Parathyroid adenoma (tissue), 2 donors: ENCODE measurements around the gene AKR1B1.

Source experiments
- H2AFZ ChIP-seq: fragments of 300-600 bp; sonication (generic); one replicate; pipeline ENCODE4 v1.7.0; 2017; ENCODE audit warnings: antibody characterized with exemption, mild to moderate bottlenecking
- H3K27ac ChIP-seq: fragments of 300-600 bp; sonication (generic); one replicate; pipeline ENCODE4 v1.7.0; 2017
- H3K27me3 ChIP-seq: fragments of 300-600 bp; sonication (generic); one replicate; pipeline ENCODE4 v1.7.0; 2017; ENCODE audit warnings: low read length; ENCODE audit not compliant: control insufficient read depth, insufficient read depth
- H3K36me3 ChIP-seq: fragments of 300-600 bp; sonication (generic); one replicate; pipeline ENCODE4 v1.7.0; 2017; ENCODE audit warnings: low read length; ENCODE audit not compliant: control insufficient read depth, insufficient read depth
- H3K4me1 ChIP-seq: fragments of 300-600 bp; sonication (generic); one replicate; pipeline ENCODE4 v1.7.0; 2017; ENCODE audit warnings: control low read depth
- H3K4me2 ChIP-seq: fragments of 300-600 bp; sonication (generic); one replicate; pipeline ENCODE4 v1.7.0; 2017; ENCODE audit warnings: low read length
- H3K4me3 ChIP-seq: fragments of 300-600 bp; sonication (generic); one replicate; pipeline ENCODE4 v1.7.0; 2017; ENCODE audit warnings: low read depth, low read length
- H3K79me2 ChIP-seq: fragments of 300-600 bp; sonication (generic); one replicate; pipeline ENCODE4 v1.7.0; 2017; ENCODE audit warnings: control low read depth
- H3K9ac ChIP-seq: fragments of 300-600 bp; sonication (generic); one replicate; pipeline ENCODE4 v1.7.0; 2017; ENCODE audit warnings: mild to moderate bottlenecking
- H3K9me3 ChIP-seq: fragments of 300-600 bp; sonication (generic); one replicate; pipeline ENCODE4 v1.7.0; 2017; ENCODE audit warnings: low read length; ENCODE audit not compliant: control insufficient read depth
- CTCF ChIP-seq: fragments of 300-600 bp; sonication (generic); IDR thresholded peaks from one replicate; pipeline ENCODE4 v1.7.0; 2017; ENCODE audit warnings: antibody characterized with exemption, mild to moderate bottlenecking
- donor health status: primary hyperparathyroidism.

Gene AKR1B1

GRCh38 chr7:134454277-134454676, 4.6 kb downstream of the AKR1B1 start:
- TF ChIP-seq CTCF, result no peak
- H3K4me3 ChIP-seq, result no peak overlapping the region
- H3K79me2 ChIP-seq, result peaks cover 7% of the 10 kb centered on the region
- H3K4me2 ChIP-seq, result no peak overlapping the region
- H3K27me3 ChIP-seq, result no peaks in the 10 kb centered on the region
- no peaks in the 10 kb centered on the region for H3K9me3 ChIP-seq
- H2AFZ ChIP-seq, result no peak overlapping the region
- no peaks in the 10 kb centered on the region for H3K36me3 ChIP-seq
- H3K9ac ChIP-seq, result no peak overlapping the region
- no peak overlapping the region for H3K27ac ChIP-seq
- peaks cover 5% of the 10 kb centered on the region for H3K4me1 ChIP-seq

- H3K36me3 ChIP-seq, result no peaks in the 10 kb centered on the region
- no peak overlapping the region for H3K9ac ChIP-seq
- no peak overlapping the region for H3K4me3 ChIP-seq
- no peaks in the 10 kb centered on the region for H3K9me3 ChIP-seq
- H2AFZ ChIP-seq, result no peak overlapping the region
- peaks cover 7% of the 10 kb centered on the region for H3K79me2 ChIP-seq
- no peak for TF ChIP-seq CTCF
- H3K27me3 ChIP-seq, result no peaks in the 10 kb centered on the region
- peaks cover 3% of the 10 kb centered on the region for H3K4me1 ChIP-seq
- H3K4me2 ChIP-seq, result no peak overlapping the region
- H3K27ac ChIP-seq, result no peak overlapping the region
These were observed 5.4 kb downstream of the AKR1B1 start for GRCh38 chr7:134453518-134453917.

- H3K9ac ChIP-seq, result no peak overlapping the region
- H2AFZ ChIP-seq, result no peak overlapping the region
- peaks cover 7% of the 10 kb centered on the region for H3K79me2 ChIP-seq
- H3K4me1 ChIP-seq, result peaks cover 3% of the 10 kb centered on the region
- TF ChIP-seq CTCF, result no peak
- no peaks in the 10 kb centered on the region for H3K36me3 ChIP-seq
- no peak overlapping the region for H3K27ac ChIP-seq
- H3K4me3 ChIP-seq, result no peak overlapping the region
- no peaks in the 10 kb centered on the region for H3K27me3 ChIP-seq
- H3K4me2 ChIP-seq, result no peak overlapping the region
- H3K9me3 ChIP-seq, result no peaks in the 10 kb centered on the region
These were observed 5.9 kb downstream of the AKR1B1 start for GRCh38 chr7:134452991-134453473.

- Histone ChIP-seq H3K27me3 (no peaks in the 10 kb centered on the region), H3K79me2 (peaks cover 4% of the 10 kb centered on the region), H3K4me2 (no peak overlapping the region), H3K9ac (no peak overlapping the region), H3K27ac (no peak overlapping the region), H2AFZ (no peak overlapping the region), H3K4me3 (no peak overlapping the region), H3K4me1 (no peaks in the 10 kb centered on the region), H3K9me3 (no peaks in the 10 kb centered on the region), H3K36me3 (no peaks in the 10 kb centered on the region)
- TF ChIP-seq CTCF, result no peak
These were observed 6.5 kb downstream of the AKR1B1 start for GRCh38 chr7:134452419-134452838.

- H3K9me3 ChIP-seq, result no peaks in the 10 kb centered on the region
- no peak overlapping the region for H3K27ac ChIP-seq
- no peaks in the 10 kb centered on the region for H3K79me2 ChIP-seq
- H3K4me3 ChIP-seq, result no peak overlapping the region
- no peak overlapping the region for H3K9ac ChIP-seq
- no peaks in the 10 kb centered on the region for H3K27me3 ChIP-seq
- no peak overlapping the region for H2AFZ ChIP-seq
- no peaks in the 10 kb centered on the region for H3K4me1 ChIP-seq
- H3K36me3 ChIP-seq, result no peaks in the 10 kb centered on the region
- no peak for TF ChIP-seq CTCF
- no peak overlapping the region for H3K4me2 ChIP-seq
These were observed 7.2 kb downstream of the AKR1B1 start for GRCh38 chr7:134451656-134452055.
